GM12874 (cell line): ENCODE measurements around the gene PLCB1.

Experiments
- CTCF ChIP-seq: IDR thresholded peaks from 2 replicates; pipeline ENCODE4 v1.5.1; 2011; ENCODE audit warnings: low read depth, mild to moderate bottlenecking, control low read depth, low read length, moderate library complexity; ENCODE audit not compliant: insufficient read depth

PLCB1 gene

GRCh38 chr20:8523684-8524083 lies 391.6 kb downstream of the PLCB1 start:
- no peak for TF ChIP-seq CTCF

GRCh38 chr20:8524101-8525016 lies 392.3 kb downstream of the PLCB1 start:
- TF ChIP-seq CTCF: no peak

- no peak for TF ChIP-seq CTCF
These were observed 392.9 kb downstream of the PLCB1 start for GRCh38 chr20:8525017-8525343.

GRCh38 chr20:8526610-8527009 lies 394.5 kb downstream of the PLCB1 start:
- TF ChIP-seq CTCF: no peak

GRCh38 chr20:8527998-8528723 lies 396.1 kb downstream of the PLCB1 start:
- TF ChIP-seq CTCF: no peak

- no peak for TF ChIP-seq CTCF
These were observed 398.0 kb downstream of the PLCB1 start for GRCh38 chr20:8530022-8530421.

- no peak for TF ChIP-seq CTCF
These were observed 400.1 kb downstream of the PLCB1 start for GRCh38 chr20:8532169-8532568.
